HCT116 (cell line): ENCODE results near the gene MIDN. TPM values are rescaled to one million over a fixed set of nuclear protein-coding genes. Genes with fewer than 3 reads are reported as not detected.
A peak's percentile ranks its signal among the peaks of the same experiment; 100 is the strongest.

Source experiments
- ATAC-seq: fragments of 200-7000 bp; cut with Tn5 transposase; 2 replicates; pipeline ENCODE4 v1.9.1; 2020; ENCODE audit warnings: mild to moderate bottlenecking, moderate library complexity
- BruUV-seq: library from RNA; stranded (reverse); fragments of 400-500 nt; replicated peaks from 2 replicates; lab custom pipeline; 2021; lab: Mats Ljungman, UMichigan
- CTCF ChIA-PET: fragments of 300-600 bp; sonication (Branson Sonifier 250); formaldehyde crosslinking; loops from one replicate; lab custom pipeline; 2021; ENCODE audit warnings: antibody characterized with exemption; lab: Charles Lee
- POLR2A ChIA-PET: fragments of 300-600, 350-600 bp; sonication (Branson Sonifier 250); formaldehyde crosslinking; loops from one replicate; lab custom pipeline; 2021; ENCODE audit warnings: antibody characterized with exemption; lab: Charles Lee
- RAD21 ChIA-PET, 2 experiments: fragments of 300-600 bp; sonication (Branson Sonifier 250); formaldehyde crosslinking; loops; one replicate each; lab custom pipeline; 2023; ENCODE audit warnings: low total read pairs in 2 of 2; ENCODE audit not compliant: uncharacterized antibody in 2 of 2, unreplicated experiment in 2 of 2, low non-redundant PET in 1 of 2; lab: Charles Lee
- DNase-seq: peaks from one replicate; pipeline ENCODE4 v3.0.0-alpha.2; 2010; ENCODE audit warnings: low read depth, low spot score
- H2AFZ ChIP-seq: fragments of 200-600 bp; shearing (Covaris generic), sonication (generic); 2 replicates; pipeline ENCODE4 v1.6.1; 2017; ENCODE audit warnings: low read depth, mixed run types, mixed read lengths, antibody characterized with exemption, low read length; ENCODE audit not compliant: poor library complexity, severe bottlenecking
- H3K27ac ChIP-seq: 2 replicates; pipeline ENCODE4 v1.5.1; 2012; ENCODE audit warnings: low read depth, low read length
- H3K27me3 ChIP-seq: fragments of 200-600 bp; sonication (generic); 2 replicates; pipeline ENCODE4 v1.6.1; 2016; ENCODE audit warnings: mixed run types, low read length, mixed read lengths; ENCODE audit not compliant: insufficient read depth
- H3K36me3 ChIP-seq, 2 experiments: fragments of 200-500 bp in 1 of 2; fragments of 200-600 bp in 1 of 2; sonication (Bioruptor generic) in 1 of 2; sonication (generic) in 1 of 2; 2 replicates each; pipeline versions ENCODE4 v1.5.1 to v1.6.1; 2014 to 2016; ENCODE audit warnings: low read length in 2 of 2, inconsistent platforms in 1 of 2, mixed read lengths in 1 of 2, mixed run types in 1 of 2; ENCODE audit not compliant: insufficient read depth in 2 of 2, control insufficient read depth in 1 of 2
- H3K4me1 ChIP-seq, 2 experiments: fragments of 200-600 bp in 1 of 2; sonication (generic) in 1 of 2; 2 replicates each; pipeline versions ENCODE4 v1.5.1 to v1.6.1; 2012 to 2017; ENCODE audit warnings: low read length in 2 of 2, inconsistent platforms in 1 of 2, mild to moderate bottlenecking in 1 of 2, mixed read lengths in 1 of 2, mixed run types in 1 of 2, moderate library complexity in 1 of 2; ENCODE audit not compliant: insufficient read depth in 2 of 2, control insufficient read depth in 1 of 2
- H3K4me2 ChIP-seq: fragments of 200-600 bp; sonication (generic); 2 replicates; pipeline ENCODE4 v1.6.1; 2017; ENCODE audit warnings: mixed run types, low read length, mixed read lengths
- H3K4me3 ChIP-seq, 2 experiments: fragments of 200-600 bp in 1 of 2; sonication (generic) in 1 of 2; replicated peaks in 1 of 2; 2 replicates each; pipeline ENCODE4 v1.5.1; 2011 to 2016; ENCODE audit warnings: low read length in 2 of 2, control low read depth in 1 of 2, low read depth in 1 of 2, mild to moderate bottlenecking in 1 of 2, mixed read lengths in 1 of 2, mixed run types in 1 of 2
- H3K79me2 ChIP-seq: fragments of 200-600 bp; sonication (generic); 2 replicates; pipeline ENCODE4 v1.6.1; 2017; ENCODE audit warnings: mild to moderate bottlenecking, mixed run types, low read length, moderate library complexity, mixed read lengths; ENCODE audit not compliant: insufficient read depth
- H3K9ac ChIP-seq: fragments of 200-600 bp; sonication (generic); 2 replicates; pipeline ENCODE4 v1.6.1; 2016; ENCODE audit warnings: low read length, mixed read lengths
- H3K9me2 ChIP-seq: fragments of 200-600 bp; sonication (generic), shearing (Covaris generic); 2 replicates; pipeline ENCODE4 v1.6.1; 2017; ENCODE audit warnings: mixed run types, mild to moderate bottlenecking, moderate library complexity; ENCODE audit not compliant: insufficient read depth
- H3K9me3 ChIP-seq, 2 experiments: fragments of 200-500 bp in 1 of 2; fragments of 200-600 bp in 1 of 2; sonication (Bioruptor generic) in 1 of 2; sonication (generic) in 1 of 2; 2 replicates each; pipeline ENCODE4 v1.6.1; 2014 to 2017; ENCODE audit warnings: low read length in 2 of 2, mixed read lengths in 2 of 2, inconsistent platforms in 1 of 2, low read depth in 1 of 2, mild to moderate bottlenecking in 1 of 2, mixed run types in 1 of 2, moderate library complexity in 1 of 2; ENCODE audit not compliant: control insufficient read depth in 1 of 2, insufficient read depth in 1 of 2
- H4K20me1 ChIP-seq: fragments of 200-600 bp; sonication (generic), shearing (Covaris generic); 2 replicates; pipeline ENCODE4 v1.6.1; 2017; ENCODE audit warnings: mixed run types, mild to moderate bottlenecking, moderate library complexity; ENCODE audit not compliant: insufficient read depth
- EZH2 ChIP-seq: fragments of 200-600 bp; sonication (generic); IDR thresholded peaks from 2 replicates; pipeline ENCODE4 v1.6.1; 2017; ENCODE audit warnings: antibody characterized with exemption, mixed run types
- JUND ChIP-seq: IDR thresholded peaks from 2 replicates; pipeline ENCODE4 v1.6.1; 2012
- MAX ChIP-seq: IDR thresholded peaks from 2 replicates; pipeline ENCODE4 v1.6.1; 2012
- POLR2AphosphoS5 ChIP-seq: IDR thresholded peaks from 2 replicates; pipeline ENCODE4 v1.6.1; 2011; ENCODE audit warnings: mild to moderate bottlenecking, low read depth, low read length, moderate library complexity
- SRF ChIP-seq: IDR thresholded peaks from 2 replicates; pipeline ENCODE4 v1.6.1; 2012; ENCODE audit warnings: low read depth
- ZFX ChIP-seq: fragments of 450-650 bp; IDR thresholded peaks from 2 replicates; pipeline ENCODE4 v1.6.1; 2017
- intact Hi-C: fragments of 100-400 bp; cut with micrococcal nuclease; formaldehyde crosslinking; loops from 2 replicates; pipeline ENCODE4 v1.10.0; 2022
- total RNA-seq: library from RNA; stranded (reverse); gene quantifications from one replicate; pipeline ENCODE4 v1.2.1, GENCODE V29; 2021; ENCODE audit not compliant: unreplicated experiment

The MIDN gene
- total RNA-seq, 1 experiment from 2014 or later, result 146 TPM

- BruUV-seq, result TSS peak; percentile 29
- peak overlapping the region; percentile 65 for H3K9ac ChIP-seq
- CTCF ChIA-PET, result interaction anchor here (1.9 kb wide), 1 partner anchor 8 kb away, joined by 8 read pairs; no protein-coding TSS in a partner anchor
- intact Hi-C loops, result no loop called here
- POLR2A ChIA-PET, result interaction anchor here (1.6 to 4.4 kb wide), 2 partner anchors 11 to 16 kb away, joined by 5 to 54 read pairs; partner anchors contain the start of gene CIRBP
- no peak for TF ChIP-seq ZFX
- no peak for TF ChIP-seq SRF
- no peak for TF ChIP-seq EZH2
- 0 out of 2 replicates have a peak, but pooled peaks have one; percentile 40 for TF ChIP-seq POLR2AphosphoS5
- DNase-seq (no peak), ATAC-seq (no peak)
- peak overlapping the region; percentile 90 for H3K27ac ChIP-seq
- H4K20me1 ChIP-seq, result peaks cover 3% of the 10 kb centered on the region; the same call in 1 of the 2 replicates
- no peak overlapping the region for H2AFZ ChIP-seq
- H3K79me2 ChIP-seq, result peaks cover 59% of the 10 kb centered on the region
- H3K4me3 ChIP-seq, result no peak overlapping the region
- H3K9me3 ChIP-seq, result no peaks in the 10 kb centered on the region
- H3K36me3 ChIP-seq, result peaks cover 24 to 43% of the 10 kb centered on the region in 2 experiments
- peak overlapping the region; percentile 76 for H3K4me2 ChIP-seq
- no peaks in the 10 kb centered on the region for H3K9me2 ChIP-seq
- no peaks in the 10 kb centered on the region for H3K27me3 ChIP-seq
- RAD21 ChIA-PET, result interaction anchor here in 1 of 2 experiments (1.0 kb wide), 1 partner anchor 8 kb away, joined by 6 read pairs; no protein-coding TSS in a partner anchor
- peaks cover 47 to 94% of the 10 kb centered on the region in 2 experiments for H3K4me1 ChIP-seq
Measured at GRCh38 chr19:1258163-1258492, 9.7 kb downstream of the MIDN start.

GRCh38 chr19:1258707-1259205, 10.4 kb downstream of the MIDN start:
- peak overlapping the region; percentile 31 to 41; a peak in 3 of 4 replicates for H3K4me3 ChIP-seq
- RAD21 ChIA-PET, result no interaction called here

More at GRCh38 chr19:1258707-1259205, 10.4 kb downstream of the MIDN start:
- intact Hi-C loops, result no loop called here
- no peaks in the 10 kb centered on the region for H3K9me3 ChIP-seq
- no peak overlapping the region for H2AFZ ChIP-seq
- peaks cover 45 to 94% of the 10 kb centered on the region in 2 experiments for H3K4me1 ChIP-seq
- peak overlapping the region; percentile 90 for H3K27ac ChIP-seq
- no peaks in the 10 kb centered on the region for H3K27me3 ChIP-seq
- BruUV-seq, result no TSS peak
- TF ChIP-seq MAX (no peak), JUND (no peak)
- CTCF ChIA-PET, result interaction anchor here (1.9 kb wide), 1 partner anchor 7 kb away, joined by 8 read pairs; no protein-coding TSS in a partner anchor
- H3K9ac ChIP-seq, result peak overlapping the region; percentile 65
- peak overlapping the region; percentile 76 for H3K4me2 ChIP-seq
- H3K9me2 ChIP-seq, result no peaks in the 10 kb centered on the region
- no peak for ATAC-seq
- H3K79me2 ChIP-seq, result peaks cover 53% of the 10 kb centered on the region
- no peak for DNase-seq
- peaks cover 23 to 37% of the 10 kb centered on the region in 2 experiments for H3K36me3 ChIP-seq
- POLR2A ChIA-PET, result interaction anchor here (1.6 to 4.4 kb wide), 2 partner anchors 11 to 15 kb away, joined by 5 to 54 read pairs; partner anchors contain the start of gene CIRBP
- H4K20me1 ChIP-seq, result no peaks in the 10 kb centered on the region; the same call in 1 of the 2 replicates
